ENCODE measurements around the gene UAP1L1. TPM values are rescaled to one million over a fixed set of nuclear protein-coding genes. Genes with fewer than 3 reads are reported as not detected.

Gene UAP1L1
- total RNA-seq, 4 donors from 2014 or later, result 6.6 to 13.7 (median 7.9) TPM

GRCh38 chr9:137049544-137050449 lies 27.5 kb upstream of the UAP1L1 start:
- no peak overlapping the region for H3K4me3 ChIP-seq (ENCODE audit: low read depth, poor library complexity, severe bottlenecking)
- intact Hi-C loops (cut with DNase I; ENCODE audit: low total_unique reads), result no loop called here
- TF ChIP-seq, protein P1, sequence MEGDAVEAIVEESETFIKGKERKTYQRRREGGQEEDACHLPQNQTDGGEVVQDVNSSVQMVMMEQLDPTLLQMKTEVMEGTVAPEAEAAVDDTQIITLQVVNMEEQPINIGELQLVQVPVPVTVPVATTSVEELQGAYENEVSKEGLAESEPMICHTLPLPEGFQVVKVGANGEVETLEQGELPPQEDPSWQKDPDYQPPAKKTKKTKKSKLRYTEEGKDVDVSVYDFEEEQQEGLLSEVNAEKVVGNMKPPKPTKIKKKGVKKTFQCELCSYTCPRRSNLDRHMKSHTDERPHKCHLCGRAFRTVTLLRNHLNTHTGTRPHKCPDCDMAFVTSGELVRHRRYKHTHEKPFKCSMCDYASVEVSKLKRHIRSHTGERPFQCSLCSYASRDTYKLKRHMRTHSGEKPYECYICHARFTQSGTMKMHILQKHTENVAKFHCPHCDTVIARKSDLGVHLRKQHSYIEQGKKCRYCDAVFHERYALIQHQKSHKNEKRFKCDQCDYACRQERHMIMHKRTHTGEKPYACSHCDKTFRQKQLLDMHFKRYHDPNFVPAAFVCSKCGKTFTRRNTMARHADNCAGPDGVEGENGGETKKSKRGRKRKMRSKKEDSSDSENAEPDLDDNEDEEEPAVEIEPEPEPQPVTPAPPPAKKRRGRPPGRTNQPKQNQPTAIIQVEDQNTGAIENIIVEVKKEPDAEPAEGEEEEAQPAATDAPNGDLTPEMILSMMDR (IDR thresholded peaks at IDR 0.05), result no peak
- no peak for TF ChIP-seq POLR2A (IDR thresholded peaks at IDR 0.05)
- no peak for DNase-seq (ENCODE audit: low spot score in 2 of 2)
- 54 to 56% methylated on average over 34 to 38 of the region's 38 CpGs for WGBS, 2 donors

DNA sequence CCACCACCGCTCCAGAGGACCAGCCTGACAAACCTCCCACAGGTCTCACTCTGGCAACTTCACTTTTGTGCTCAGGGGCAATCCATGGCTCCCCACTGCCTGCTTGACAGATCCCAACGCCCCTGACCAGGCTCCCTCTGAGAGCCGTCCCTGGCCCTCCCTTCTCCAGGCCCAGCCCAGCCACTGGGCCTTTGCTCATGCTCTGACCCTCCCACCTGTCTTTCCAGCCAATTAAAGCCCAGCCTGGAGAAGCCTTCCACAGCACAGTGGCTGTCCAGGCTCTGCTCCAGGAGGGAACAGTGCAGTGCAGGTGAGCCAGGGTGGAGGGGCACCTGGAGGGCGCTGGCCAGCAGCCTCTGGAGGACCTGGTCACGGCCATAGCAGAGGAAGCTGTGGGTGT lies 26.7 kb upstream of the UAP1L1 start:
- no peak overlapping the region for H3K4me3 ChIP-seq (ENCODE audit: low read depth, poor library complexity, severe bottlenecking)
- 82 to 93% methylated on average over 5 of the region's 5 CpGs for WGBS, 2 donors
- intact Hi-C loops (cut with DNase I; ENCODE audit: low total_unique reads), result no loop called here
- TF ChIP-seq, protein P1 (IDR thresholded peaks at IDR 0.05), result no peak
- no peak for TF ChIP-seq POLR2A (IDR thresholded peaks at IDR 0.05)
- DNase-seq (ENCODE audit: low spot score in 2 of 2), result no peak

DNA sequence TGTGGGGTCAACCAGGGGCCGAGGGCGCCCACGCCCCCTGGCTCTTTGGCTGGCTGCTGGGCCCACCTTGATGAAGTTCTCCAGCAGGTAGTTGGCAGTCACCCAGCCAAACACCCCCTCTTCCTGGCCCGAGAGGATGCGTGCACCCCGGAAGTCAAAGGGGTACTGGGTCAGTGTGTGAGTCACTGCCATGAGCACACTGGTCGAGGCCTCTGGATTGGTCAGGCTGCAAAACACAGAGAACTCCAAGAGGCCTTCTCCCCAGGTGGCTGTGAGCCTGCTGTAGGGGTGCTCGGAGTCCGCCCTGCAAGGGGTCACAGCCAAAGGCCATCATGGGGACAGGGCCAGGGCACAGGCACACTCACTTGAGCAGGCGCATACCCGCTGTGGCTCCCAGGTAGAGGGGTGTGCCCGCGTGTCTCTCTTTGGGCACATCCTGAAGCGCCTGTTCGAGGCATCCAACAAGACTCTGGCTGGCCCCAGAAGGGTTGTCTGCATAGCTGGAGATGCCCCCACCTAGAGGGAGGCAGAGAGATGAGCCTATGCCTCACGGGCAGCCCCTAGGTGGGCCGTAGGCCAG lies 26.1 kb upstream of the UAP1L1 start:
- 83 to 93% methylated on average over 10 to 11 of the region's 17 CpGs for WGBS, 2 donors
- no peak for TF ChIP-seq POLR2A (IDR thresholded peaks at IDR 0.05)
- TF ChIP-seq, protein P1 (IDR thresholded peaks at IDR 0.05), result no peak
- H3K4me3 ChIP-seq (ENCODE audit: low read depth, poor library complexity, severe bottlenecking), result no peak overlapping the region
- intact Hi-C loops (cut with DNase I; ENCODE audit: low total_unique reads), result no loop called here
- no peak for DNase-seq (ENCODE audit: low spot score in 2 of 2)

DNA sequence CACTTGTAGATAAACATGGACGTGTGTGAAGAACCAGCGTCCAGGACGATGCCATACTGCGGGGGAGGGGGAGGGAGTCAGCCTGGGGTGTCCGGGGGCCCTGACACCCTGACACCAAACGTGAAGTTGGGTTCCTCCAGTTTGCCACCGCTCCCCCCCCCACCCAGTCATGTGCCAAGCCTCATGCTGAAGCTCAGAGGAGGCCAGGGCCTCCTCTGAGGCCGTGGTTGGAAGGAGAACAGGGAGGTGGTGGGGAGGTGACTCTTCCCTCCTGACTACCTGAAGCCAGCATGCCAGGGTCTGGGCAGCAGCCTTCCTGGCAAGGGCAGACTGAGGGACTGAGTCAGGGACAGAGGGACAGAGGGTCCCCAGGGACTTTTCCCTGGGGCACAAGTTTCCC lies 25.0 kb upstream of the UAP1L1 start:
- H3K4me3 ChIP-seq (ENCODE audit: low read depth, poor library complexity, severe bottlenecking), result no peak overlapping the region
- 88% methylated on average over 6 to 7 of the region's 8 CpGs for WGBS, 2 donors
- DNase-seq (ENCODE audit: low spot score in 2 of 2), result no peak
- TF ChIP-seq, protein P1 (IDR thresholded peaks at IDR 0.05), result no peak
- no peak for TF ChIP-seq POLR2A (IDR thresholded peaks at IDR 0.05)
- intact Hi-C loops (cut with DNase I; ENCODE audit: low total_unique reads), result no loop called here

DNA sequence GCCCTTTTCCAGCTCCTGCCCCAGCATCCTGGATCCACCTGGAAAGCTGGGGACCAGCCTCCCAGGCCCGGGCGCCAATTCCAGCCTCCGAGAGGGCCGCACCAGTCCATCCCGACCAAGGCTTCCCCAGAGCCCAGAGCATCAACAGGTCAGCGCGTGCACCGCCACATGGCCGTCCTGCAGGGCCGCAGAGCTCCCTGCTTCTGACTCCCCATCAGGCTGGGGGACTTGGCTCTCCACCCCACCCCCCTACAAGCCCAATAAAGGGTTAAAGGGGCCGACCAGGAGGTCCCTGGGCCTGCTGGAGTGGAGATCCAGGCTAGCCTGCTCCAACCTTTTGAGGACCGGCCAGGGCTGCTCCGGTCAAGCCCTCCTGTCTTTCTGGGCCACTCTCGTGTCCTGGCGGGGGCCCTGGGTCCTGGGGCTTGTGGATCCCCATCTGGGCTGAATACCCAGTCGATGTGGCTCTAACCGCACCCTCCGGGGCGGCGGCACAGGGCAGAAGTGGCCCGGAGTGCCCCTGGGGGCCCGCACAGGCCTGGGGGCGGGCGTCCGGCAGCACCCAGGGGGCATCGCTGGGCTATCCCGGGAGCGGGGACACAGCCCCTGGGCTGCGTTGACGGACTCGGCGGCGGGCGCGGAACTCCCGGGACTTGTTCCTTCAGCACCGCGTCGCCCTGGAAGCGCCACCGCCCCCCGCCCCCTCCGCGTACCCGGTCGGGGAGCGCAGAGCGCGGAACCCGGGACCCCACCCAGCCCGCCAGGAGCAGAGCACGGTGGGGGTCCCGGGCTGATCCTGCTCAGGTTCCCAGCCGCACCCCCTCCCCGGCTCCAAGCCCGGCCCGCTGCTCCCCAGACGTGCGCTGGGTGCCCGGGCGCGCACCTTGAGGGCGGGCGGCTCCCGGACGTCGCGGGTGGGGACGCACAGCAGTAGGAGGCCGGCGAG lies 24.0 kb upstream of the UAP1L1 start:
- 46 to 77% methylated on average over 13 to 21 of the region's 71 CpGs for WGBS, 2 donors
- intact Hi-C loops (cut with DNase I; ENCODE audit: low total_unique reads), result no loop called here
- no peak for DNase-seq (ENCODE audit: low spot score in 2 of 2)
- peak overlapping the region; percentile 35 for H3K4me3 ChIP-seq (ENCODE audit: low read depth, poor library complexity, severe bottlenecking)
- no peak for TF ChIP-seq POLR2A (IDR thresholded peaks at IDR 0.05)
- TF ChIP-seq, protein P1 (IDR thresholded peaks at IDR 0.05), result no peak
